ENCODE results near the gene TUBD1. TPM values are rescaled to one million over a fixed set of nuclear protein-coding genes. Genes with fewer than 3 reads are reported as not detected.
A peak's percentile ranks its signal among the peaks of the same experiment; 100 is the strongest.

The TUBD1 gene
- total RNA-seq, 2 experiments from 2014 or later, result 8.6 to 13.0 TPM

- Histone ChIP-seq H4K20me1 (ENCODE audit: insufficient read depth, low read length) (no peaks in the 10 kb centered on the region), H3K4me3 (ENCODE audit: low read depth, low read length, poor library complexity, severe bottlenecking) (peak overlapping the region; percentile 59), H3K27ac (ENCODE audit: low read depth, low read length, poor library complexity, severe bottlenecking) (peak overlapping the region; percentile 80), H3K9me3 (ENCODE audit: low read length) (no peaks in the 10 kb centered on the region), H3K79me2 (ENCODE audit: insufficient read depth, low read depth, low read length) (peaks cover 13% of the 10 kb centered on the region; the same call in 1 of the 2 replicates), H3K9me2 (ENCODE audit: insufficient read depth, low read length) (no peaks in the 10 kb centered on the region), H3K4me1 (ENCODE audit: insufficient read depth, low read length, poor library complexity, severe bottlenecking) (peaks cover 81% of the 10 kb centered on the region), H3K36me3 (ENCODE audit: insufficient read depth, low read length) (no peaks in the 10 kb centered on the region), H3K4me2 (ENCODE audit: low read length) (peak overlapping the region; percentile 91), H2AFZ (ENCODE audit: low read length) (peak overlapping the region; percentile 24; the same call in 1 of the 2 replicates)
- no TSS peak for BruUV-seq (replicated peaks)
- TF ChIP-seq, protein P1, sequence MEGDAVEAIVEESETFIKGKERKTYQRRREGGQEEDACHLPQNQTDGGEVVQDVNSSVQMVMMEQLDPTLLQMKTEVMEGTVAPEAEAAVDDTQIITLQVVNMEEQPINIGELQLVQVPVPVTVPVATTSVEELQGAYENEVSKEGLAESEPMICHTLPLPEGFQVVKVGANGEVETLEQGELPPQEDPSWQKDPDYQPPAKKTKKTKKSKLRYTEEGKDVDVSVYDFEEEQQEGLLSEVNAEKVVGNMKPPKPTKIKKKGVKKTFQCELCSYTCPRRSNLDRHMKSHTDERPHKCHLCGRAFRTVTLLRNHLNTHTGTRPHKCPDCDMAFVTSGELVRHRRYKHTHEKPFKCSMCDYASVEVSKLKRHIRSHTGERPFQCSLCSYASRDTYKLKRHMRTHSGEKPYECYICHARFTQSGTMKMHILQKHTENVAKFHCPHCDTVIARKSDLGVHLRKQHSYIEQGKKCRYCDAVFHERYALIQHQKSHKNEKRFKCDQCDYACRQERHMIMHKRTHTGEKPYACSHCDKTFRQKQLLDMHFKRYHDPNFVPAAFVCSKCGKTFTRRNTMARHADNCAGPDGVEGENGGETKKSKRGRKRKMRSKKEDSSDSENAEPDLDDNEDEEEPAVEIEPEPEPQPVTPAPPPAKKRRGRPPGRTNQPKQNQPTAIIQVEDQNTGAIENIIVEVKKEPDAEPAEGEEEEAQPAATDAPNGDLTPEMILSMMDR (conservative IDR thresholded peaks at IDR 0.05; ENCODE audit: low read length), result no peak
- no peak for TF ChIP-seq EZH2phosphoT487 (IDR thresholded peaks at IDR 0.05; ENCODE audit: borderline replicate concordance, low read depth, low read length)
- intact Hi-C loops (cut with micrococcal nuclease; ENCODE audit: unreplicated experiment), result no loop called here
- DNase-seq (ENCODE audit: low spot score), result no peak
- ChIA-PET CTCF (ENCODE audit: unreplicated experiment) (interaction anchor here (0.9 kb wide), 1 partner anchor 10 kb away, joined by 5 read pairs; no protein-coding TSS in a partner anchor), POLR2A (interaction anchor here (0.6 to 1.5 kb wide), 6 partner anchors 9 to 46 kb away, joined by 3 to 9 read pairs (median 4); no protein-coding TSS in a partner anchor)
Measured at GRCh38 chr17:59828478-59828760, 64.3 kb downstream of the TUBD1 start.

DNA sequence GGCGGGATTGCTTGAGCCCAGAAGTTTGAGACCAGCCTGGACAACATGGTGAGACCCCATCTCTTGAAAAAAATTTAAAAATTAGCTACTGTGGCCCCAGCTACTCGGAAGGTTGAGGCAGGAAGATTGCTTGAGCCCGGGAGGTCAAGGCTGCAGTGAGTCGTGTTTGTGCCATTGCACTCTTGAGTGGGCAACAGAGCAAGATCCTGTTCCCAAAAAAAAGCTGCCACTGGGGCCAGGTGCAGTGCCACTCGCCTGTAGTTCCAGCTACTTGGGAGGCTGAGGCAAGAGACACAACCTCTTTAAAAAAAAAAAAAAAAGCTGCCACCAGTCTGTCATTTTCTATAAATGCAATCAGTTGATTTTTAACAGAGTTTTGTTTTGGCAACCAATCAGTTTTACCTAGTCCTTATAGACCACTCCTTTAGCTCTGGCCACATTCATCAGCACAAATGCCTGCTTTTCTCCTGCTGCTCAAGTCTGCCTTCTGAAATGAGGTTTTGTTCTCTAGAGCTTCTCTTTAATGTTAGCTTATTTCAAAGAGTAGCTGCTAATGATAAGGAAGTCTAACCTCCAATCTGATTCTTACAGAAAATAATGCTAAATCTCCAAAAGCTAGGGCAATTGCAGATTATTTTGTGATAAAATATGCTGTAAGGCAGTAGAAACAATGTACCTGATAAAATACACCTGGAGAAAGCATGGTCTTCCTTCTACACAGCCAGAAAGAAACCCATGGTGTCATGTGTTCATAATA is 64.8 kb downstream of the TUBD1 start:
- ChIA-PET CTCF (ENCODE audit: unreplicated experiment) (interaction anchor here (0.9 kb wide), 1 partner anchor 10 kb away, joined by 5 read pairs; no protein-coding TSS in a partner anchor), POLR2A (interaction anchor here (0.6 to 1.5 kb wide), 6 partner anchors 9 to 25 kb away, joined by 3 to 6 read pairs (median 4); no protein-coding TSS in a partner anchor)
- no peak for TF ChIP-seq EZH2phosphoT487 (IDR thresholded peaks at IDR 0.05; ENCODE audit: borderline replicate concordance, low read depth, low read length)
- TF ChIP-seq, protein P1 (conservative IDR thresholded peaks at IDR 0.05; ENCODE audit: low read length), result no peak
- Histone ChIP-seq H2AFZ (ENCODE audit: low read length) (peak overlapping the region; percentile 24; the same call in 1 of the 2 replicates), H3K4me3 (ENCODE audit: low read depth, low read length, poor library complexity, severe bottlenecking) (peak overlapping the region; percentile 59), H3K4me1 (ENCODE audit: insufficient read depth, low read length, poor library complexity, severe bottlenecking) (peaks cover 75% of the 10 kb centered on the region), H3K79me2 (ENCODE audit: insufficient read depth, low read depth, low read length) (peaks cover 13% of the 10 kb centered on the region; the same call in 1 of the 2 replicates), H3K4me2 (ENCODE audit: low read length) (peak overlapping the region; percentile 91), H3K9me2 (ENCODE audit: insufficient read depth, low read length) (no peaks in the 10 kb centered on the region), H3K36me3 (ENCODE audit: insufficient read depth, low read length) (no peaks in the 10 kb centered on the region), H4K20me1 (ENCODE audit: insufficient read depth, low read length) (no peaks in the 10 kb centered on the region), H3K27ac (ENCODE audit: low read depth, low read length, poor library complexity, severe bottlenecking) (peak overlapping the region; percentile 80), H3K9me3 (ENCODE audit: low read length) (no peaks in the 10 kb centered on the region)
- BruUV-seq (replicated peaks), result no TSS peak
- DNase-seq (ENCODE audit: low spot score), result no peak
- intact Hi-C loops (cut with micrococcal nuclease; ENCODE audit: unreplicated experiment), result no loop called here

All from OCI-LY7 (cell line).